ENCODE results near the gene CALCOCO2. TPM values are rescaled to one million over a fixed set of nuclear protein-coding genes. Genes with fewer than 3 reads are reported as not detected.
A peak's percentile ranks its signal among the peaks of the same experiment; 100 is the strongest.

The CALCOCO2 gene
- polyA plus RNA-seq, 1 donor = 44.5 TPM

DNA sequence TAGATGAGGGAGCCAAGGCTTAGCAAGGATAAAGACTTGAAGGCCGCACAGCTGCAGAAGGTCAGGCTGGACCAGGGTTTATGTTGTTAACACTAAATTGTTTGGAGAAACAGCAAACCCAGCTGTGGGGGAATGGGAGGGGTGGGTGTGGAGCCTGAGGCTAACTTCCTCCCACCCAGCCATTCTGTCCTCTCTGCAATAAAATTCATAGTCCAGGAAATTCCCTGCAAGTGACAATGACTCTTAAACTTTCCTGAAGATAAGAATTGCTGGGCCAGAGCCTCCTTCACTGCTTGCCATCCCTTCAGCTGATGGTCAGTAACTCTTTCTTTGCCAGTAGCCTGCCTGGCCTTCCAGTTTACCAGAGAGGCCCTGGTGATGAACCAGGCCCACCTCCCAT lies 42.4 kb downstream of the CALCOCO2 start:
- DNase-seq (ENCODE audit: low read depth) = no peak

DNA sequence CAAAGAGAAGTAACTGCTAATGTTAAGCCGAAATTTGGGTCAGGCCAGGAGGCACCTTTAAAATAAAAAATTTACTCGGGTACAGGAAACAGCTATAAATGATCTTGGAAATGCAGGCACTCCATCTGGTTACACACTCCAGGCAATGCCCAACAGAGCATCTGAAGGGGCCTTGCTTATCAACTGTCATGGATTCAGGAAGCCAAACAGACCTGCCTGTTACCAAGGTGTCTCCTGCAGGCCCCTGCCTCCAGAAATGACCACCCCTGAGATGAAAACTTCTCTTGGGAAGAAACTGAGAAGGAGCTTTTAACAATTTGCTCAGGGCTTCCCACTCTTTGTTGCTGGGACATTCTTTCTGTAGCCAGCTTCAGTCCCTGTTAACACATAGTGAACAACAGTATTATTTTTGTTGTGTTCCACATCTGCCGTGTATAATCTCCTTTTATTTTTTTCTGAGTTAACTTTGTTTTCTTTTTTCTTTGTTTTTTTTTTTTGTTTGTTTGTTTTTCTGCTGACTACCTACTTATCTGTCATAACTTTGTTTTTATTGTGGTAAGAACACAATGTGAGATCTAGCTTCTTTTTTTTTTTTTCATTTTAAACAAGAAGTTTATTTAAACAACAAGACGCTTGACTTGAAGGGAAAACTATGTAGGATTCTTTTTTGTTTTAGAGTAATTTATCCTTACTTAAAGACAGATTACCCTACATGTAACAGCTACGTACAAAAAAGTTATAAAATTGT lies 43.0 kb downstream of the CALCOCO2 start:
- no peak for DNase-seq (ENCODE audit: low read depth)

DNA sequence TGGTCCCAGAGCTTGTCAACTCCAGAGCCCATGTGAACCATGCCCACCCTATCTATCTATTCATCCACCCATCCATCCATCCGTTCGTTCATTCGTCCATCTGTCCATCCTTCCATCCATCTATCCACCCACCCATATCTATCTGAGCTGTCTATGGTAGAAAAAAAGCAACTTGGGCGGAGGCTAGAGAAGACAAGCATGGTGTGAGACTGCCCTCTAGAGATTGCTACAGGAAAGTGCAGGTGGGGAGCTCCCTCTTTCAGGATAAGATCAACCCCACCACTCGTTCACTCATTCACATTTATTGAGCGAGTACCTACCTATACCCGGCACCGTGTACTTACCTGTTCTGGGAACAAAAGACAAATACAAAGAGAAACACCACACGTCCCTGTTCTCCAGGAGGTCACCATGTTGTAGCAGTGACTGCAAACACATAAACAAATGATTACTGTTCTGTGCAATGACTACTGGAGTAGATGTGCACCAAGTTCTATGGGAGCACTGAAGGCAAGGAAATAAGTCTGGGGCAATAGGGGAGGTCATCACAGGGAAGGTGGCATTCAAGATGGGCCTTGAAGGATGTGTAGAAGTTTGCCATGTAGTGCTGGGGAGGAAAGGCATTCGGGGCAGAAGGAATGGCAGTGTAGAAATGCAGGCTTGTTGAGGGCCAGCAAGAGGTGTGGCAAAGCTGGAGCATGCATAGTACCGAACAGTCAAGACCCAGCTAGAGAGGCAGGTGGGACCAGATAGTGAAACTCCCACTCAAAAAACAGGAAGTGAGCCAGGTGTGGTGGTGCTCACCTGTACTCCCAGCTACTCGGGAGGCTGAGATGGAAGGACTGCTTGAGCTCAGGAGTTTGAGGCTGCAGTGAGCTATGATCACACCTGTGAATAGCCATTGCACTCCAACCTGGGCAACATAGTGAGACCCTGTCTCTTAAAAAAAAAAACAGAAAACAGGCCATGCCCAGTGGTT lies 48.4 kb downstream of the CALCOCO2 start:
- DNase-seq (ENCODE audit: low read depth) = no peak

- DNase-seq (ENCODE audit: low read depth) = no peak
Measured at GRCh38 chr17:48882272-48882671, 51.4 kb downstream of the CALCOCO2 start.

DNA sequence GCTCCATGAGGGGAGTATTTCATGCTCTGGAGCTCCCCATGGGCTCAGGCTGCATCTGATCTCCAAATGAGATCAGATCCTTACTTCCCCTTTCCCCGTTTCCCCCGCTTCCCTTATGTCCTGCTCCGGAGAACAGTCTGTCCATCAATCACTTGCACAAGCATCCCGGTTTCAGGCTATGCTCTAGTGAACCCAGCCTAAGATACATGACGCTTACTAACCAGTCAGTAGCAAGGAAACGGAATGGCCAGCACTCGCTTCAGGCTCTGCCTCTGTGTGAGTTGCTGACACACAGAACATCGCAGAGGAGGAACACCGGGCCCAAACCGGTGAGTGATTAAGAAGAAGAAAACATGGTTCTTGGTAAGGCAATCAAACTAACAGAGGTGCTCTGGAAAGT lies 52.3 kb downstream of the CALCOCO2 start:
- no peak for DNase-seq (ENCODE audit: low read depth)

GRCh38 chr17:48890086-48890485 lies 59.3 kb downstream of the CALCOCO2 start:
- no peak for DNase-seq (ENCODE audit: low read depth)

- no peak for DNase-seq (ENCODE audit: low read depth)
Measured at GRCh38 chr17:48892940-48893645, 62.3 kb downstream of the CALCOCO2 start.

GRCh38 chr17:48893646-48894508 lies 63.0 kb downstream of the CALCOCO2 start:
- DNase-seq (ENCODE audit: low read depth) = no peak

- DNase-seq (ENCODE audit: low read depth) = no peak
Measured at GRCh38 chr17:48894886-48895285, 64.1 kb downstream of the CALCOCO2 start.

DNA sequence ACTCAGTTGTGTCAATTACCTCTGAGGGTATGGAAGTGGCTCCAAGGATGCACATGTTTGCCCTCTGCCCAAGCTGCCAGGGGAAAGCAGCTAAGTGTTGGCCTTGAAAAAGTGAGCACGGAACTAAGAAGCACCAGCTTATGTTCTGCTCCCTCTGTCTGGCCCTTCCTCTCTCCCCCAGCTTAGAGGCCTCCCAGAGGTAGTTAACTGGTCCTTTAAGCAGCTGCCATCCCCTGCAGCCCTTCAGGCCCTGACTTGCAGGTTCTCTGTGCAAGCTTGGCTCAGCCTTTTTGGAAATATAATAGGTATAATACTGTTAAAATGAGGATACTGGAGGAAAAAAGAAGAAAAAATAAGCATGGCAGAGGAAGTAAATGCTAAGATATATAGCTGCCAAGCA lies 70.4 kb downstream of the CALCOCO2 start:
- no peak for DNase-seq (ENCODE audit: low read depth)

- no peak for DNase-seq (ENCODE audit: low read depth)
Measured at GRCh38 chr17:48903401-48903800, 72.6 kb downstream of the CALCOCO2 start.

GRCh38 chr17:48904428-48904827 lies 73.6 kb downstream of the CALCOCO2 start:
- no peak for DNase-seq (ENCODE audit: low read depth)

- no peak for DNase-seq (ENCODE audit: low read depth)
Measured at GRCh38 chr17:48905987-48906515, 75.2 kb downstream of the CALCOCO2 start.

DNA sequence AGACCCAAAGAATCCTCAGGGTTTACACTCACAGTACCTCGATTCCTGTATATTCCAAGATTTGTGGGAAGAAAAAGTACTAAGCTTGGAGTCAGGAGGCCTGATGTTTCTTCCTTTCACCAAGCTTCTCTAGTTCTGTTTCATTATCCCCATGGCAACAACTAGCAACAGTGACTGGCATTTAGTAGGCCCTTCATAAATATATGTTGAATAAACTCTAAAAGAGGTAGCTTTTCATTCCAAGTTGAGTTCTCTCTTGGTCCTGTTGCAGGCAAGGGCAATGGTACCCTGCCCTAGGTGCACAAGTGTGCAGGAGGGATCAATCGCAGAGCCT lies 76.8 kb downstream of the CALCOCO2 start:
- no peak for DNase-seq (ENCODE audit: low read depth)

GRCh38 chr17:48908047-48908843 lies 77.4 kb downstream of the CALCOCO2 start, which contains the start of gene UBE2Z:
Gene UBE2Z (plus strand): TSS chr17:48908407. CDS start chr17:48908504, 97 bp downstream.
- DNase-seq (ENCODE audit: low read depth) = peak; percentile 88

DNA sequence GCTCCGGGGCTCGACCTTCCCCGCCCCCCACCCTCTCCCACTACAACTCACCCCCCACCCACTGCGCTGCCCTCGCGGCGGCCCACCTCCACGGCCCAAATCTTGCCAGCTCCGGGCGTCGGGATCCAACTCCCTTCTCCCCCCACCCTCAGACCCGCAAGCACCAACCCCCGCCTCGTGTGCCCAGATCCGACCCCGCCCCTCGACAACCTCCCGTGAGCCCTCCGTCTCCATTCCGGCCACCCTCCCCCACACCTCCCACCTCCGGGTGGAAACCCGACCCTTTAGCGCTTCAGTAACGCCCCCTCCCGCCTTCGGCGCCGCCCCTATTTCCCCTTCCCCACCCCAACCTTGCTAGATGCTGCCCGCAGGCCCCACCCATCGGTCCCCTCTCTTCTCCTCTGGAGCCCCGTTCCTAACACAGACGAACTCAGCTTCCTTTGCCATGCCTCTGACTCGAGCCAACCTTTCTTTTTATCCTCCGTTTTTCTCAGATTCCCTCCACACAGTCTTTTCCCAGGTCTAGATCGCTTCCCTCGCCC lies 78.1 kb downstream of the CALCOCO2 start:
- peak; percentile 56 for DNase-seq (ENCODE audit: low read depth)

DNA sequence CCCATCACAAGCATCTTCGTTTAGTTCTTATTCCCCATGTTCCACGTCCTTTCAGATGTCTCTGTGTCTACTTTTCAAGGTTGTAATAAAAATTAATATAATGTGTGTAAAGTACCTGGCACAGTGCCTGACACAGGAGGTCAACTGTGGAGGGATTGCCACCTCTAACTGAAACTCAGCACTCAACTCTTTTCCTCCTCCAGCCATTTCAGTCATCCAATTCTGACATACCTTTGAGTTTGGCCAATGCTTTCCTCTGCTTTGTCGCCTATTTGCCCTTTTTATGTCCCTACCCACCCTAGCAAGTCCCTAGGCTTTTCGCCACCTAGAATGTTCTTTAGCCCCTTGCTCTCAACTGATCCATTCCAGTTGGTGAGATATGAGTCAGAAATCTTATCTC lies 78.9 kb downstream of the CALCOCO2 start:
- no peak for DNase-seq (ENCODE audit: low read depth)

DNA sequence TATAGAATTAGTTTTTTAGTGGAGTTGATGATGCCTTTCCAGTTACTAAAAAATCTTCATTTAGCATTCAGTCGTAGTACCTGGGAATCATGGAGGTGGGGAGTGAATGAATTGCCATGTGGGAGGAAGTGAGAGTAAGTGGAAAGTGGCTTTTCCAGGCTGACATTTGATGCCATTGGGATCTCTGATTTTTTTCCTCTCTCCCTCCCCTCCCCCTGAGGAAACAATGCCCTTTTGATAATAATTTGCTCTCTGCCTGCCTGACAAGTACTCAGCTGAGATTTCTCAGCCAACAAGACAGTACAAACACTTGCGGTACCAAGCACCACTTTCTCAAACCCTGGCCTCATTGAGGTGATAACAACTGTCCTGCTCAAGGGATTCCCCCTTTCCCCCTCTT lies 79.5 kb downstream of the CALCOCO2 start:
- no peak for DNase-seq (ENCODE audit: low read depth)

DNA sequence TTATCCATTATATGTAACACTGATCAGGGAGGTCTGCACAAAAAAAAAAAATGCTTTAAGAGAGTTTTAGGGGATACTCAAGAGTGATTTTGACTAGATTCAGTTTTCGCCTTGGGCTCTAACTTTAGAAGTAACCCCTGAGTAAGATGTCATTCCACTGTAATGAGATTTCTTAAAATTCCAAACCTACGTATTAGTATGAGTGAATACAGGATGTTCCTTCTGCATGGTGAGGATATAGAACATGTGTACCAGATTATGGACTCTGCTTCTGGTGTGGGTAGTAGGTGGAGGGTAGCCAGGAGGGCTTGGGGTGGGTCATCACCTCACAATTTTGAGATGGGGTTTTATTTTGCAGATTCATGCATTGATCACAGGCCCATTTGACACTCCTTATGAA lies 81.6 kb downstream of the CALCOCO2 start:
- no peak for DNase-seq (ENCODE audit: low read depth)

All from forelimb muscle (tissue), 1 donor.